Mesenteric fat pad (tissue), 1 donor: Measurements from ENCODE around the gene SLC1A3. TPM values are rescaled to one million over a fixed set of nuclear protein-coding genes. Genes with fewer than 3 reads are reported as not detected.
A peak's percentile ranks its signal among the peaks of the same experiment; 100 is the strongest.

ENCODE experiments used
- DNase-seq: peaks from one replicate; pipeline ENCODE4 v3.0.0-alpha.2; 2020; ENCODE audit warnings: low spot score
- total RNA-seq: library from RNA; stranded (reverse); fragmentation: NEBNext Ultra II Directional; extraction: Animal tissue kit (Norgen Biotek cat#: 25700); gene quantifications from one replicate; pipeline ENCODE4 v1.2.1, GENCODE V29; 2021
- donor health status: DM: yes; HTN: yes; CAD: no.

SLC1A3 gene
- total RNA-seq, 1 donor from 2014 or later: 429 TPM

GRCh38 chr5:36683821-36684434 lies 77.5 kb downstream of the SLC1A3 start:
- no peak for DNase-seq

- DNase-seq: no peak
These were observed 79.4 kb downstream of the SLC1A3 start for GRCh38 chr5:36685631-36686288.

- DNase-seq: no peak
These were observed 80.5 kb downstream of the SLC1A3 start for GRCh38 chr5:36686881-36687280.

GRCh38 chr5:36688722-36689121 lies 82.3 kb downstream of the SLC1A3 start:
- no peak for DNase-seq

- no peak for DNase-seq
These were observed 82.8 kb downstream of the SLC1A3 start for GRCh38 chr5:36689225-36689624.

- DNase-seq: peak; percentile 92
These were observed 83.9 kb downstream of the SLC1A3 start for GRCh38 chr5:36690041-36690961.

GRCh38 chr5:36691226-36691625 lies 84.8 kb downstream of the SLC1A3 start:
- no peak for DNase-seq

- no peak for DNase-seq
These were observed 85.4 kb downstream of the SLC1A3 start for GRCh38 chr5:36691696-36692371.

GRCh38 chr5:36692791-36693763 lies 86.7 kb downstream of the SLC1A3 start:
- DNase-seq: peak; percentile 91

- no peak for DNase-seq
These were observed 87.9 kb downstream of the SLC1A3 start for GRCh38 chr5:36694351-36694750.

- no peak for DNase-seq
These were observed 89.8 kb downstream of the SLC1A3 start for GRCh38 chr5:36696059-36696673.

GRCh38 chr5:36698031-36698430 lies 91.6 kb downstream of the SLC1A3 start:
- DNase-seq: no peak

GRCh38 chr5:36701085-36701698 lies 94.8 kb downstream of the SLC1A3 start:
- DNase-seq: no peak

- DNase-seq: no peak
These were observed 96.9 kb downstream of the SLC1A3 start for GRCh38 chr5:36703245-36703860.

- no peak for DNase-seq
These were observed 97.7 kb downstream of the SLC1A3 start for GRCh38 chr5:36704131-36704530.

- DNase-seq: no peak
These were observed 98.6 kb downstream of the SLC1A3 start for GRCh38 chr5:36705055-36705454.

- DNase-seq: no peak
These were observed 100.3 kb downstream of the SLC1A3 start for GRCh38 chr5:36706662-36707061.

- DNase-seq: no peak
These were observed 102.6 kb downstream of the SLC1A3 start for GRCh38 chr5:36708996-36709395.

GRCh38 chr5:36710039-36710438 lies 103.6 kb downstream of the SLC1A3 start:
- DNase-seq: no peak
